Esophagus muscularis mucosa (tissue), 4 donors: ENCODE results near the gene GALK2.

Experiments used
- EP300 ChIP-seq: sonication (generic); formaldehyde crosslinking; IDR thresholded peaks from one replicate; pipeline ENCODE4 v1.6.1; 2017; ENCODE audit warnings: antibody characterized with exemption
- POLR2A ChIP-seq: fragments of 450-650 bp; IDR thresholded peaks from one replicate; pipeline ENCODE4 v1.6.1; 2017; ENCODE audit warnings: antibody characterized with exemption, moderate library complexity, mild to moderate bottlenecking, low read depth
- TF ChIP-seq, protein P1 (sequence below), 3 experiments: fragments of 200-600 bp in 2 of 3; fragments of 450-650 bp in 1 of 3; sonication (generic) in 2 of 3; IDR thresholded peaks; one replicate each; pipeline ENCODE4 v1.5.1; 2017 to 2019; ENCODE audit warnings: antibody characterized with exemption in 3 of 3, mild to moderate bottlenecking in 2 of 3, moderate library complexity in 1 of 3

DNA sequence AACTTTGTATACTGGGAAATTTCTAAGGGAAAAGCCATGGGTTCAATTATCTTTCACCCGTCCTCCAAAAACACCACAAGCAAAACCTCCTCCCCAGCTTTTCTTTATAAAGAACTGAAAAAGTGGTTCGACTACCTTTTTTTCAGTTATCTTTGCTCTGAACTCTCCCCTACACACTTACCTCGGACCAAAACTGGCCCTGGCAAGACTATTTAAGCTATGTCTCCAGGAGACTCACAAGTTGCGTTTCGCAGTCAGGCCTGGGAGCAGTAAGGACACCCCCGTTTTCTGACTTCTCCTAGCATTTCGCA, 15.3 kb upstream of the GALK2 start:
- TF ChIP-seq, protein P1, sequence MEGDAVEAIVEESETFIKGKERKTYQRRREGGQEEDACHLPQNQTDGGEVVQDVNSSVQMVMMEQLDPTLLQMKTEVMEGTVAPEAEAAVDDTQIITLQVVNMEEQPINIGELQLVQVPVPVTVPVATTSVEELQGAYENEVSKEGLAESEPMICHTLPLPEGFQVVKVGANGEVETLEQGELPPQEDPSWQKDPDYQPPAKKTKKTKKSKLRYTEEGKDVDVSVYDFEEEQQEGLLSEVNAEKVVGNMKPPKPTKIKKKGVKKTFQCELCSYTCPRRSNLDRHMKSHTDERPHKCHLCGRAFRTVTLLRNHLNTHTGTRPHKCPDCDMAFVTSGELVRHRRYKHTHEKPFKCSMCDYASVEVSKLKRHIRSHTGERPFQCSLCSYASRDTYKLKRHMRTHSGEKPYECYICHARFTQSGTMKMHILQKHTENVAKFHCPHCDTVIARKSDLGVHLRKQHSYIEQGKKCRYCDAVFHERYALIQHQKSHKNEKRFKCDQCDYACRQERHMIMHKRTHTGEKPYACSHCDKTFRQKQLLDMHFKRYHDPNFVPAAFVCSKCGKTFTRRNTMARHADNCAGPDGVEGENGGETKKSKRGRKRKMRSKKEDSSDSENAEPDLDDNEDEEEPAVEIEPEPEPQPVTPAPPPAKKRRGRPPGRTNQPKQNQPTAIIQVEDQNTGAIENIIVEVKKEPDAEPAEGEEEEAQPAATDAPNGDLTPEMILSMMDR (IDR thresholded peaks at IDR 0.05), result no peak
- TF ChIP-seq POLR2A (no peak), EP300 (no peak)
